GM23338 (cell line): ENCODE measurements around the gene DCTN1. TPM values are rescaled to one million over a fixed set of nuclear protein-coding genes. Genes with fewer than 3 reads are reported as not detected.

Experiments
- ATAC-seq: fragments of 200-7000 bp; cut with Tn5 transposase; 3 replicates; pipeline ENCODE4 v1.9.1; 2020
- DNase-seq: peaks from one replicate; pipeline ENCODE4 v3.0.0-alpha.2; 2015; ENCODE audit warnings: low spot score
- H2AFZ ChIP-seq: fragments of 200-600 bp; sonication (generic); 2 replicates; pipeline ENCODE4 v1.8.0; 2016; ENCODE audit warnings: antibody characterized with exemption, mild to moderate bottlenecking, moderate library complexity
- H3F3A ChIP-seq: fragments of 200-600 bp; sonication (generic); replicated peaks from 2 replicates; pipeline ENCODE4 v1.8.0; 2017; ENCODE audit warnings: antibody characterized with exemption, mixed run types, low read depth
- H3K27ac ChIP-seq: fragments of 200-600 bp; sonication (generic); 2 replicates; pipeline ENCODE4 v1.6.1; 2016; ENCODE audit warnings: low read depth
- H3K27me3 ChIP-seq: fragments of 200-600 bp; sonication (generic); 2 replicates; pipeline ENCODE4 v1.8.0; 2016; ENCODE audit warnings: mild to moderate bottlenecking, mixed run types, moderate library complexity; ENCODE audit not compliant: insufficient read depth
- H3K36me3 ChIP-seq: fragments of 200-600 bp; sonication (generic); 2 replicates; pipeline ENCODE4 v1.8.0; 2016; ENCODE audit warnings: mild to moderate bottlenecking; ENCODE audit not compliant: insufficient read depth
- H3K4me1 ChIP-seq: fragments of 200-600 bp; sonication (generic); 2 replicates; pipeline ENCODE4 v1.8.0; 2016; ENCODE audit warnings: mild to moderate bottlenecking, moderate library complexity; ENCODE audit not compliant: insufficient read depth
- H3K4me2 ChIP-seq: fragments of 200-600 bp; sonication (generic); 2 replicates; pipeline ENCODE4 v1.7.1; 2017; ENCODE audit warnings: mixed run types
- H3K4me3 ChIP-seq: fragments of 200-600 bp; sonication (generic); 2 replicates; pipeline ENCODE4 v1.6.1; 2016; ENCODE audit warnings: mixed run types
- H3K79me2 ChIP-seq: fragments of 200-600 bp; sonication (generic); replicated peaks from 2 replicates; pipeline ENCODE4 v1.8.0; 2017; ENCODE audit warnings: mild to moderate bottlenecking; ENCODE audit not compliant: insufficient read depth
- H3K9me2 ChIP-seq: fragments of 200-600 bp; sonication (generic); 2 replicates; pipeline ENCODE4 v1.8.0; 2017; ENCODE audit not compliant: insufficient read depth
- H4K20me1 ChIP-seq: fragments of 200-600 bp; sonication (generic); replicated peaks from 2 replicates; pipeline ENCODE4 v1.8.0; 2017; ENCODE audit warnings: mild to moderate bottlenecking; ENCODE audit not compliant: insufficient read depth
- H3K27ac Mint-ChIP-seq: 2 replicates; pipeline ENCODE4 v1.8.0; 2020; ENCODE audit warnings: inconsistent platforms, mild to moderate bottlenecking, moderate library complexity, mixed read lengths
- H3K27me3 Mint-ChIP-seq: 3 replicates; pipeline ENCODE4 v1.8.0; 2022; ENCODE audit warnings: low read depth, mild to moderate bottlenecking, moderate library complexity, mixed read lengths, inconsistent platforms; ENCODE audit not compliant: insufficient read depth, poor library complexity
- H3K36me3 Mint-ChIP-seq: 3 replicates; pipeline ENCODE4 v1.8.0; 2021; ENCODE audit warnings: low read depth, mild to moderate bottlenecking, inconsistent platforms, moderate library complexity, mixed read lengths
- H3K4me1 Mint-ChIP-seq: 3 replicates; pipeline ENCODE4 v1.8.0; 2020; ENCODE audit warnings: mild to moderate bottlenecking, inconsistent platforms, mixed read lengths
- H3K4me3 Mint-ChIP-seq: 3 replicates; pipeline ENCODE4 v1.8.0; 2021; ENCODE audit warnings: moderate library complexity, mild to moderate bottlenecking, inconsistent platforms, mixed read lengths
- H3K9me3 Mint-ChIP-seq: 3 replicates; pipeline ENCODE4 v1.8.0; 2020; ENCODE audit warnings: moderate library complexity, mild to moderate bottlenecking, inconsistent platforms, mixed read lengths
- EZH2phosphoT487 ChIP-seq: fragments of 200-600 bp; sonication (generic); IDR thresholded peaks from one replicate; pipeline ENCODE4 v1.8.1; 2018; ENCODE audit warnings: antibody characterized with exemption; ENCODE audit not compliant: unreplicated experiment
- JUNB ChIP-seq: IDR thresholded peaks from one replicate; pipeline ENCODE4 v1.6.1; 2016; ENCODE audit warnings: antibody characterized with exemption; ENCODE audit not compliant: unreplicated experiment
- NANOG ChIP-seq: IDR thresholded peaks from 2 replicates; pipeline ENCODE4 v1.6.1; 2016; ENCODE audit warnings: antibody characterized with exemption, borderline replicate concordance
- POLR2AphosphoS5 ChIP-seq: IDR thresholded peaks from 2 replicates; pipeline ENCODE4 v1.6.1; 2016; ENCODE audit warnings: antibody characterized with exemption, low read depth
- STAT1 ChIP-seq: IDR thresholded peaks from one replicate; pipeline ENCODE4 v1.6.1; 2016; ENCODE audit warnings: antibody characterized with exemption; ENCODE audit not compliant: unreplicated experiment
- ZNF114 ChIP-seq: fragments of 250-450 bp; sonication (Bioruptor Pico); IDR thresholded peaks from 2 replicates; pipeline ENCODE4 v1.5.0; 2020; ENCODE audit warnings: mild to moderate bottlenecking, moderate library complexity
- ZNF331 ChIP-seq: fragments of 250-450 bp; sonication (Bioruptor Pico); IDR thresholded peaks from 2 replicates; pipeline ENCODE4 v1.5.0; 2020; ENCODE audit warnings: low read depth, mild to moderate bottlenecking, moderate library complexity
- polyA plus RNA-seq: library from polyadenylated mRNA; unstranded; fragments of >200 nt; fragmentation: Nextera tagmentation; extraction: Ambion mirVana; gene quantifications from 2 replicates; pipeline ENCODE4 v1.2.1, GENCODE V29; 2016
- total RNA-seq: library from RNA; depleted of rRNA; stranded (reverse); fragments of >200 nt; shearing (Covaris generic); gene quantifications from 2 replicates; pipeline ENCODE4 v1.2.3, GENCODE V29; 2014
- TF ChIP-seq, protein P1 (sequence below): fragments of 250-450 bp; sonication (Bioruptor Pico); IDR thresholded peaks from 2 replicates; pipeline ENCODE4 v1.5.0; 2020; ENCODE audit warnings: mild to moderate bottlenecking, moderate library complexity

Gene DCTN1
- total and polyA plus RNA-seq, 2 experiments from 2014 or later, result 108 to 145 TPM

DNA sequence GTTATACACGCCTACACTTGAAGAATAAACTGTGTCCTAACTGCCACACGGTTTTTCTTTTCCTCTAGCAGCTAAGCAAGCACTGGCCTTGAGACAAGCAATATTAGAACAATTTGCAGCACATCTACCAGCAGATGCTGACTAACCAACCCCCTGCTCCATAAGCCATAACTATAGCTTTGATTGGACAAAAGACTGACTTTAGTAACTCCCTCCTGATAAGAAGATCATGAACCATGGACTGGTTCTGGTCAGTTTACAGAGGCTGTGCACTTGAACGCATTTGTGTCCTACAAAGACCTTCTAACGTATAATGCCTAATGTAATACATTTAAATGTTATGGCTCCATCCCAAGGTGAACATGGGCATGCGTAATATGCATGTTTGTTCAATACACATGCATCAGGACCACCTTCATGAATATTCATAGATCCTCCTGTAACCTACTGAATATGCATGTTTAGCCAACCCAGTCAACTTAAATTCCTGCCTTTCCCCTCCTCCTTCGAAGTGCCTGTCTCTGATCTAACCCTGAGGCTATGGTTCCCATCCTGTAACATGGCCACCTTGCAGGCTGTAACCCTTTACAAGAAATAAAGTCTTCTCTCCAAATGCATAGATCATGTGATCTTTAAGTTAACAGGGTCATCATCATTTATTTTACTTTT is 63.4 kb downstream of the DCTN1 start:
- no peaks in the 10 kb centered on the region; the same call in 1 of the 2 replicates for H3K9me2 ChIP-seq
- no peaks in the 10 kb centered on the region for H3F3A ChIP-seq
- H3K4me2 ChIP-seq, result no peak overlapping the region
- no peaks in the 10 kb centered on the region for H3K36me3 ChIP-seq
- peak; percentile 76 for DNase-seq
- Mint-ChIP-seq H3K27ac (no peak overlapping the region), H3K9me3 (no peaks in the 10 kb centered on the region), H3K4me3 (no peak overlapping the region), H3K4me1 (peaks cover 10% of the 10 kb centered on the region), H3K36me3 (no peaks in the 10 kb centered on the region), H3K27me3 (no peaks in the 10 kb centered on the region)
- H3K4me3 ChIP-seq, result no peak overlapping the region
- no peak for TF ChIP-seq STAT1
- TF ChIP-seq, protein P1, sequence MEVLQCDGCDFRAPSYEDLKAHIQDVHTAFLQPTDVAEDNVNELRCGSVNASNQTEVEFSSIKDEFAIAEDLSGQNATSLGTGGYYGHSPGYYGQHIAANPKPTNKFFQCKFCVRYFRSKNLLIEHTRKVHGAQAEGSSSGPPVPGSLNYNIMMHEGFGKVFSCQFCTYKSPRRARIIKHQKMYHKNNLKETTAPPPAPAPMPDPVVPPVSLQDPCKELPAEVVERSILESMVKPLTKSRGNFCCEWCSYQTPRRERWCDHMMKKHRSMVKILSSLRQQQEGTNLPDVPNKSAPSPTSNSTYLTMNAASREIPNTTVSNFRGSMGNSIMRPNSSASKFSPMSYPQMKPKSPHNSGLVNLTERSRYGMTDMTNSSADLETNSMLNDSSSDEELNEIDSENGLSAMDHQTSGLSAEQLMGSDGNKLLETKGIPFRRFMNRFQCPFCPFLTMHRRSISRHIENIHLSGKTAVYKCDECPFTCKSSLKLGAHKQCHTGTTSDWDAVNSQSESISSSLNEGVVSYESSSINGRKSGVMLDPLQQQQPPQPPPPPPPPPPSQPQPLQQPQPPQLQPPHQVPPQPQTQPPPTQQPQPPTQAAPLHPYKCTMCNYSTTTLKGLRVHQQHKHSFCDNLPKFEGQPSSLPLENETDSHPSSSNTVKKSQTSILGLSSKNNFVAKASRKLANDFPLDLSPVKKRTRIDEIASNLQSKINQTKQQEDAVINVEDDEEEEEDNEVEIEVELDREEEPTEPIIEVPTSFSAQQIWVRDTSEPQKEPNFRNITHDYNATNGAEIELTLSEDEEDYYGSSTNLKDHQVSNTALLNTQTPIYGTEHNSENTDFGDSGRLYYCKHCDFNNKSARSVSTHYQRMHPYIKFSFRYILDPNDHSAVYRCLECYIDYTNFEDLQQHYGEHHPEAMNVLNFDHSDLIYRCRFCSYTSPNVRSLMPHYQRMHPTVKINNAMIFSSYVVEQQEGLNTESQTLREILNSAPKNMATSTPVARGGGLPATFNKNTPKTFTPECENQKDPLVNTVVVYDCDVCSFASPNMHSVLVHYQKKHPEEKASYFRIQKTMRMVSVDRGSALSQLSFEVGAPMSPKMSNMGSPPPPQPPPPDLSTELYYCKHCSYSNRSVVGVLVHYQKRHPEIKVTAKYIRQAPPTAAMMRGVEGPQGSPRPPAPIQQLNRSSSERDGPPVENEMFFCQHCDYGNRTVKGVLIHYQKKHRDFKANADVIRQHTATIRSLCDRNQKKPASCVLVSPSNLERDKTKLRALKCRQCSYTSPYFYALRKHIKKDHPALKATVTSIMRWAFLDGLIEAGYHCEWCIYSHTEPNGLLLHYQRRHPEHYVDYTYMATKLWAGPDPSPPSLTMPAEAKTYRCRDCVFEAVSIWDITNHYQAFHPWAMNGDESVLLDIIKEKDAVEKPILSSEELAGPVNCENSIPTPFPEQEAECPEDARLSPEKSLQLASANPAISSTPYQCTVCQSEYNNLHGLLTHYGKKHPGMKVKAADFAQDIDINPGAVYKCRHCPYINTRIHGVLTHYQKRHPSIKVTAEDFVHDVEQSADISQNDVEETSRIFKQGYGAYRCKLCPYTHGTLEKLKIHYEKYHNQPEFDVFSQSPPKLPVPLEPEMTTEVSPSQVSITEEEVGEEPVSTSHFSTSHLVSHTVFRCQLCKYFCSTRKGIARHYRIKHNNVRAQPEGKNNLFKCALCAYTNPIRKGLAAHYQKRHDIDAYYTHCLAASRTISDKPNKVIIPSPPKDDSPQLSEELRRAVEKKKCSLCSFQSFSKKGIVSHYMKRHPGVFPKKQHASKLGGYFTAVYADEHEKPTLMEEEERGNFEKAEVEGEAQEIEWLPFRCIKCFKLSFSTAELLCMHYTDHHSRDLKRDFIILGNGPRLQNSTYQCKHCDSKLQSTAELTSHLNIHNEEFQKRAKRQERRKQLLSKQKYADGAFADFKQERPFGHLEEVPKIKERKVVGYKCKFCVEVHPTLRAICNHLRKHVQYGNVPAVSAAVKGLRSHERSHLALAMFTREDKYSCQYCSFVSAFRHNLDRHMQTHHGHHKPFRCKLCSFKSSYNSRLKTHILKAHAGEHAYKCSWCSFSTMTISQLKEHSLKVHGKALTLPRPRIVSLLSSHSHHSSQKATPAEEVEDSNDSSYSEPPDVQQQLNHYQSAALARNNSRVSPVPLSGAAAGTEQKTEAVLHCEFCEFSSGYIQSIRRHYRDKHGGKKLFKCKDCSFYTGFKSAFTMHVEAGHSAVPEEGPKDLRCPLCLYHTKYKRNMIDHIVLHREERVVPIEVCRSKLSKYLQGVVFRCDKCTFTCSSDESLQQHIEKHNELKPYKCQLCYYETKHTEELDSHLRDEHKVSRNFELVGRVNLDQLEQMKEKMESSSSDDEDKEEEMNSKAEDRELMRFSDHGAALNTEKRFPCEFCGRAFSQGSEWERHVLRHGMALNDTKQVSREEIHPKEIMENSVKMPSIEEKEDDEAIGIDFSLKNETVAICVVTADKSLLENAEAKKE, result no peak
- no peak for TF ChIP-seq ZNF331 (CRISPR knock-in tag)
- TF ChIP-seq POLR2AphosphoS5, result no peak
- no peak for TF ChIP-seq NANOG
- TF ChIP-seq ZNF114 (CRISPR knock-in tag), result no peak
- no peak for TF ChIP-seq EZH2phosphoT487
- TF ChIP-seq JUNB, result no peak
- no peaks in the 10 kb centered on the region for H3K27me3 ChIP-seq
- no peak overlapping the region for H2AFZ ChIP-seq
- H3K79me2 ChIP-seq, result no peaks in the 10 kb centered on the region
- H4K20me1 ChIP-seq, result no peaks in the 10 kb centered on the region
- H3K4me1 ChIP-seq, result no peaks in the 10 kb centered on the region
- peak; percentile 90 for ATAC-seq
- H3K27ac ChIP-seq, result no peak overlapping the region
